Measurements from ENCODE around the gene TMC3.
"Not testable (repeated sequence)": the region's sequence is repeated elsewhere in the genome, so short reads cannot be mapped to it uniquely, and the experiment has no call there.

Gene TMC3

GRCh38 chr15:81372575-81372974 is 1.4 kb downstream of the TMC3 start:
- H3K27me3 Mint-ChIP-seq = no peaks in the 10 kb centered on the region
- no peaks in the 10 kb centered on the region for H3K9me3 Mint-ChIP-seq
- H3K27ac Mint-ChIP-seq = no peak overlapping the region
- H3K36me3 Mint-ChIP-seq = peaks cover 2% of the 10 kb centered on the region
- no peaks in the 10 kb centered on the region for H3K4me1 Mint-ChIP-seq
- H3K4me3 Mint-ChIP-seq = no peak overlapping the region

- Mint-ChIP-seq H3K36me3 (peaks cover 1% of the 10 kb centered on the region), H3K4me1 (no peaks in the 10 kb centered on the region), H3K9me3 (no peaks in the 10 kb centered on the region), H3K27me3 (no peaks in the 10 kb centered on the region), H3K4me3 (no peak overlapping the region), H3K27ac (no peak overlapping the region)
Observed at GRCh38 chr15:81363718-81364500, 10.1 kb downstream of the TMC3 start.

GRCh38 chr15:81363276-81363675 is 10.7 kb downstream of the TMC3 start:
- Mint-ChIP-seq H3K9me3 (no peaks in the 10 kb centered on the region), H3K36me3 (peaks cover 1% of the 10 kb centered on the region), H3K27ac (no peak overlapping the region), H3K27me3 (no peaks in the 10 kb centered on the region), H3K4me1 (no peaks in the 10 kb centered on the region), H3K4me3 (no peak overlapping the region)

- no peaks in the 10 kb centered on the region for H3K9me3 Mint-ChIP-seq
- H3K27me3 Mint-ChIP-seq = no peaks in the 10 kb centered on the region
- H3K36me3 Mint-ChIP-seq = peaks cover 1% of the 10 kb centered on the region
- no peaks in the 10 kb centered on the region for H3K4me1 Mint-ChIP-seq
- no peak overlapping the region for H3K27ac Mint-ChIP-seq
- H3K4me3 Mint-ChIP-seq = no peak overlapping the region
Observed at GRCh38 chr15:81362790-81363189, 11.2 kb downstream of the TMC3 start.

GRCh38 chr15:81361891-81362290 is 12.1 kb downstream of the TMC3 start:
- H3K27me3 Mint-ChIP-seq = no peaks in the 10 kb centered on the region
- H3K36me3 Mint-ChIP-seq = peaks cover 1% of the 10 kb centered on the region
- H3K4me1 Mint-ChIP-seq = no peaks in the 10 kb centered on the region
- no peak overlapping the region for H3K4me3 Mint-ChIP-seq
- no peak overlapping the region for H3K27ac Mint-ChIP-seq
- no peaks in the 10 kb centered on the region for H3K9me3 Mint-ChIP-seq

GRCh38 chr15:81360491-81360890 is 13.5 kb downstream of the TMC3 start:
- Mint-ChIP-seq H3K27me3 (no peaks in the 10 kb centered on the region), H3K27ac (no peak overlapping the region), H3K36me3 (peaks cover 1% of the 10 kb centered on the region), H3K4me1 (no peaks in the 10 kb centered on the region), H3K9me3 (no peaks in the 10 kb centered on the region), H3K4me3 (no peak overlapping the region)

- no peaks in the 10 kb centered on the region for H3K9me3 Mint-ChIP-seq
- no peak overlapping the region for H3K4me3 Mint-ChIP-seq
- peaks cover 1% of the 10 kb centered on the region for H3K36me3 Mint-ChIP-seq
- no peaks in the 10 kb centered on the region for H3K27me3 Mint-ChIP-seq
- H3K27ac Mint-ChIP-seq = no peak overlapping the region
- no peaks in the 10 kb centered on the region for H3K4me1 Mint-ChIP-seq
Observed at GRCh38 chr15:81358248-81358647, 15.8 kb downstream of the TMC3 start.

- Mint-ChIP-seq H3K27me3 (no peaks in the 10 kb centered on the region), H3K4me3 (no peak overlapping the region), H3K4me1 (no peaks in the 10 kb centered on the region), H3K9me3 (no peaks in the 10 kb centered on the region), H3K36me3 (peaks cover 1% of the 10 kb centered on the region), H3K27ac (no peak overlapping the region)
Observed at GRCh38 chr15:81357180-81357686, 16.8 kb downstream of the TMC3 start.

GRCh38 chr15:81356252-81356651 is 17.8 kb downstream of the TMC3 start:
- Mint-ChIP-seq H3K27ac (no peak overlapping the region), H3K9me3 (no peaks in the 10 kb centered on the region), H3K36me3 (peaks cover 1% of the 10 kb centered on the region), H3K27me3 (no peaks in the 10 kb centered on the region), H3K4me1 (no peaks in the 10 kb centered on the region), H3K4me3 (no peak overlapping the region)

GRCh38 chr15:81351651-81352050 is 22.4 kb downstream of the TMC3 start:
- Mint-ChIP-seq H3K27ac (no peak overlapping the region), H3K27me3 (no peaks in the 10 kb centered on the region), H3K9me3 (no peaks in the 10 kb centered on the region), H3K4me3 (no peak overlapping the region), H3K36me3 (peaks cover 1% of the 10 kb centered on the region), H3K4me1 (peaks cover 4% of the 10 kb centered on the region)

- Mint-ChIP-seq H3K4me3 (no peak overlapping the region), H3K9me3 (no peaks in the 10 kb centered on the region), H3K27ac (no peak overlapping the region), H3K4me1 (peaks cover 6% of the 10 kb centered on the region), H3K36me3 (peaks cover 4% of the 10 kb centered on the region), H3K27me3 (no peaks in the 10 kb centered on the region)
Observed at GRCh38 chr15:81349271-81349670, 24.7 kb downstream of the TMC3 start.

GRCh38 chr15:81348691-81349090 is 25.3 kb downstream of the TMC3 start:
- H3K36me3 Mint-ChIP-seq, H3K27ac Mint-ChIP-seq, H3K4me1 Mint-ChIP-seq, H3K4me3 Mint-ChIP-seq, H3K27me3 Mint-ChIP-seq, H3K9me3 Mint-ChIP-seq: not testable (repeated sequence)

- H3K27ac Mint-ChIP-seq = no peak overlapping the region
- H3K27me3 Mint-ChIP-seq = no peaks in the 10 kb centered on the region
- no peaks in the 10 kb centered on the region for H3K9me3 Mint-ChIP-seq
- H3K4me3 Mint-ChIP-seq = no peak overlapping the region
- H3K36me3 Mint-ChIP-seq = peaks cover 4% of the 10 kb centered on the region
- peaks cover 6% of the 10 kb centered on the region for H3K4me1 Mint-ChIP-seq
Observed at GRCh38 chr15:81347910-81348309, 26.1 kb downstream of the TMC3 start.

- no peak overlapping the region for H3K27ac Mint-ChIP-seq
- H3K4me3 Mint-ChIP-seq = no peak overlapping the region
- H3K27me3 Mint-ChIP-seq = no peaks in the 10 kb centered on the region
- H3K9me3 Mint-ChIP-seq = no peaks in the 10 kb centered on the region
- peaks cover 4% of the 10 kb centered on the region for H3K36me3 Mint-ChIP-seq
- peaks cover 6% of the 10 kb centered on the region for H3K4me1 Mint-ChIP-seq
Observed at GRCh38 chr15:81346611-81347010, 27.4 kb downstream of the TMC3 start.

- Mint-ChIP-seq H3K27ac (no peak overlapping the region), H3K4me3 (no peak overlapping the region), H3K4me1 (peaks cover 6% of the 10 kb centered on the region), H3K9me3 (no peaks in the 10 kb centered on the region), H3K27me3 (no peaks in the 10 kb centered on the region), H3K36me3 (peaks cover 3% of the 10 kb centered on the region)
Observed at GRCh38 chr15:81343371-81343770, 30.6 kb downstream of the TMC3 start.

GRCh38 chr15:81341351-81341750 is 32.7 kb downstream of the TMC3 start:
- no peak overlapping the region for H3K4me3 Mint-ChIP-seq
- H3K4me1 Mint-ChIP-seq = peaks cover 5% of the 10 kb centered on the region
- H3K27ac Mint-ChIP-seq = no peak overlapping the region
- no peaks in the 10 kb centered on the region for H3K27me3 Mint-ChIP-seq
- no peaks in the 10 kb centered on the region for H3K9me3 Mint-ChIP-seq
- H3K36me3 Mint-ChIP-seq = peaks cover 3% of the 10 kb centered on the region

- Mint-ChIP-seq H3K36me3 (peaks cover 2% of the 10 kb centered on the region), H3K4me3 (no peak overlapping the region), H3K4me1 (peaks cover 5% of the 10 kb centered on the region), H3K9me3 (no peaks in the 10 kb centered on the region), H3K27me3 (no peaks in the 10 kb centered on the region), H3K27ac (no peak overlapping the region)
Observed at GRCh38 chr15:81339851-81340250, 34.2 kb downstream of the TMC3 start.

Data from activated naive CD4-positive, alpha-beta T cell treated with anti-CD3 and anti-CD28 coated beads, Interleukin-2, amount 50 U/mL, for 24 hours (primary cell).